ENCODE data around the gene PCSK5.

GRCh38 chr9:75880618-75881017 lies 9.9 kb upstream of the PCSK5 start:
- TF ChIP-seq POLR2AphosphoS5 (IDR thresholded peaks at IDR 0.05) (no peak), POLR2A (IDR thresholded peaks at IDR 0.05) (no peak), CTCF (IDR thresholded peaks at IDR 0.05 in 8 of 11, conservative IDR thresholded peaks at IDR 0.05 in 3 of 11) (no peak)
